HEK293 (cell line): ENCODE measurements around the gene GNS.

Experiments
- CTCF ChIA-PET: fragments of 350-600 bp; formaldehyde crosslinking; extraction: SDS; loops from one replicate; lab custom pipeline; 2021; ENCODE audit warnings: antibody characterized with exemption; lab: Yijun Ruan, JAX
- POLR2A ChIA-PET: fragments of 300-600 bp; formaldehyde crosslinking; extraction: SDS; loops from one replicate; lab custom pipeline; 2020; ENCODE audit warnings: antibody characterized with exemption, inconsistent platforms; lab: Yijun Ruan, JAX
- H3K27ac ChIP-seq: fragments of 200-500 bp; sonication (Bioruptor generic); 2 replicates; pipeline ENCODE4 v1.5.1; 2014; ENCODE audit warnings: low read depth, low read length, control low read depth, inconsistent platforms; ENCODE audit errors: extremely low read depth
- H3K36me3 ChIP-seq, 2 experiments: fragments of 200-500 bp in 1 of 2; sonication (Bioruptor generic) in 1 of 2; 1 replicate in 1 of 2; 2 replicates in 1 of 2; pipeline ENCODE4 v1.5.1; 2014 to 2017; ENCODE audit warnings: inconsistent platforms in 2 of 2, low read length in 2 of 2; ENCODE audit not compliant: control insufficient read depth in 2 of 2, insufficient read depth in 1 of 2
- H3K4me1 ChIP-seq: fragments of 200-500 bp; sonication (Bioruptor generic); 2 replicates; pipeline ENCODE4 v1.5.1; 2014; ENCODE audit warnings: mild to moderate bottlenecking, low read length, inconsistent platforms; ENCODE audit not compliant: control insufficient read depth, insufficient read depth
- H3K4me3 ChIP-seq: 2 replicates; pipeline ENCODE4 v1.5.1; 2011; ENCODE audit warnings: low read depth, mild to moderate bottlenecking, control low read depth, low read length, moderate library complexity
- H3K9me3 ChIP-seq: fragments of 200-500 bp; sonication (Bioruptor generic); 2 replicates; pipeline ENCODE4 v1.5.1; 2014; ENCODE audit warnings: low read depth, low read length, inconsistent platforms; ENCODE audit not compliant: control insufficient read depth, insufficient read depth
- BCL11A ChIP-seq: fragments of 450-650 bp; formaldehyde crosslinking; IDR thresholded peaks from 2 replicates; pipeline ENCODE4 v1.5.1; 2016; ENCODE audit warnings: low read depth, missing biosample characterization, missing genetic modification characterization
- HOXD13 ChIP-seq: sonication (generic); formaldehyde crosslinking; IDR thresholded peaks from 2 replicates; pipeline ENCODE4 v1.8.0; 2022; ENCODE audit warnings: missing genetic modification reagents, borderline replicate concordance
- KLF10 ChIP-seq: fragments of 450-650 bp; IDR thresholded peaks from 2 replicates; pipeline ENCODE4 v1.5.1; 2018; ENCODE audit warnings: missing biosample characterization, mild to moderate bottlenecking, missing genetic modification characterization
- KLF16 ChIP-seq: fragments of 450-650 bp; formaldehyde crosslinking; IDR thresholded peaks from 2 replicates; pipeline ENCODE4 v1.5.1; 2017; ENCODE audit warnings: missing biosample characterization, missing genetic modification characterization
- PRDM10 ChIP-seq: fragments of 450-650 bp; formaldehyde crosslinking; IDR thresholded peaks from 2 replicates; pipeline ENCODE4 v1.5.1; 2016; ENCODE audit warnings: missing biosample characterization, missing genetic modification characterization
- SETDB1 ChIP-seq: IDR thresholded peaks from one replicate; pipeline ENCODE4 v1.6.1; 2017; ENCODE audit warnings: mild to moderate bottlenecking, low read length, moderate library complexity, mixed read lengths; ENCODE audit not compliant: insufficient read length
- SP7 ChIP-seq: fragments of 450-650 bp; formaldehyde crosslinking; IDR thresholded peaks from 2 replicates; pipeline ENCODE4 v1.5.1; 2016; ENCODE audit warnings: missing biosample characterization, missing genetic modification characterization
- ZFP69B ChIP-seq: fragments of 450-650 bp; formaldehyde crosslinking; IDR thresholded peaks from 2 replicates; pipeline ENCODE4 v1.5.1; 2016; ENCODE audit warnings: missing biosample characterization, missing genetic modification characterization
- ZNF155 ChIP-seq: fragments of 450-650 bp; formaldehyde crosslinking; IDR thresholded peaks from 2 replicates; pipeline ENCODE4 v1.5.1; 2016; ENCODE audit warnings: missing biosample characterization, missing genetic modification characterization
- ZNF19 ChIP-seq: fragments of 450-650 bp; formaldehyde crosslinking; IDR thresholded peaks from 2 replicates; pipeline ENCODE4; 2016; ENCODE audit warnings: missing biosample characterization, missing genetic modification characterization, low read depth
- ZNF24 ChIP-seq: fragments of 450-650 bp; formaldehyde crosslinking; IDR thresholded peaks from 2 replicates; pipeline ENCODE4 v1.5.1; 2016; ENCODE audit warnings: missing biosample characterization, missing genetic modification characterization
- ZNF274 ChIP-seq, 2 experiments: fragments of 200-500 bp in 1 of 2; fragments of 450-650 bp in 1 of 2; sonication (Bioruptor generic) in 1 of 2; formaldehyde crosslinking in 1 of 2; IDR thresholded peaks; 2 replicates each; pipeline versions ENCODE4 v1.5.1 to v1.6.1; 2014 to 2016; ENCODE audit warnings: borderline replicate concordance in 1 of 2, inconsistent platforms in 1 of 2, low read length in 1 of 2, missing biosample characterization in 1 of 2, missing genetic modification characterization in 1 of 2
- ZNF324 ChIP-seq: fragments of 450-650 bp; formaldehyde crosslinking; IDR thresholded peaks from 2 replicates; pipeline ENCODE4 v1.5.1; 2016; ENCODE audit warnings: missing biosample characterization, missing genetic modification characterization
- ZNF362 ChIP-seq: fragments of 450-650 bp; formaldehyde crosslinking; IDR thresholded peaks from 2 replicates; pipeline ENCODE4 v1.5.1; 2016; ENCODE audit warnings: missing biosample characterization, missing genetic modification characterization
- ZNF521 ChIP-seq: fragments of 450-650 bp; formaldehyde crosslinking; IDR thresholded peaks from 2 replicates; pipeline ENCODE4 v1.5.1; 2017; ENCODE audit warnings: missing biosample characterization, mild to moderate bottlenecking, missing genetic modification characterization
- ZNF530 ChIP-seq: fragments of 450-650 bp; formaldehyde crosslinking; IDR thresholded peaks from 2 replicates; pipeline ENCODE4 v1.5.1; 2016; ENCODE audit warnings: low read depth, missing biosample characterization, missing genetic modification characterization
- ZNF558 ChIP-seq: fragments of 450-650 bp; formaldehyde crosslinking; IDR thresholded peaks from 2 replicates; pipeline ENCODE4 v1.5.1; 2016; ENCODE audit warnings: missing biosample characterization, missing genetic modification characterization
- ZNF560 ChIP-seq: fragments of 450-650 bp; formaldehyde crosslinking; IDR thresholded peaks from 2 replicates; pipeline ENCODE4 v1.5.1; 2017; ENCODE audit warnings: missing biosample characterization, missing genetic modification characterization, borderline replicate concordance
- ZNF670 ChIP-seq: fragments of 450-650 bp; formaldehyde crosslinking; IDR thresholded peaks from 2 replicates; pipeline ENCODE4 v1.5.1; 2016; ENCODE audit warnings: missing biosample characterization, missing genetic modification characterization, low read depth
- ZNF701 ChIP-seq: fragments of 450-650 bp; formaldehyde crosslinking; IDR thresholded peaks from 2 replicates; pipeline ENCODE4 v1.5.1; 2016; ENCODE audit warnings: missing biosample characterization, missing genetic modification characterization
- ZNF707 ChIP-seq: fragments of 450-650 bp; formaldehyde crosslinking; IDR thresholded peaks from 2 replicates; pipeline ENCODE4 v1.5.1; 2016; ENCODE audit warnings: missing biosample characterization, missing genetic modification characterization
- ZSCAN18 ChIP-seq: fragments of 450-650 bp; formaldehyde crosslinking; IDR thresholded peaks from 2 replicates; pipeline ENCODE4 v1.5.1; 2016; ENCODE audit warnings: missing biosample characterization, missing genetic modification characterization
- ZSCAN5A ChIP-seq: fragments of 450-650 bp; formaldehyde crosslinking; IDR thresholded peaks from 2 replicates; pipeline ENCODE4 v1.5.1; 2016; ENCODE audit warnings: missing biosample characterization, missing genetic modification characterization
- ZXDB ChIP-seq: fragments of 450-650 bp; formaldehyde crosslinking; IDR thresholded peaks from 2 replicates; pipeline ENCODE4 v1.5.1; 2016; ENCODE audit warnings: missing biosample characterization, missing genetic modification characterization
- TF ChIP-seq, protein P1 (sequence below): fragments of 450-650 bp; formaldehyde crosslinking; optimal IDR thresholded peaks from 2 replicates; pipeline ENCODE3; 2016; ENCODE audit warnings: missing biosample characterization, mild to moderate bottlenecking, missing genetic modification characterization
- TF ChIP-seq, protein P2 (sequence below): fragments of 450-650 bp; formaldehyde crosslinking; IDR thresholded peaks from 2 replicates; pipeline ENCODE4 v1.5.1; 2016; ENCODE audit warnings: missing biosample characterization, missing genetic modification characterization, low read depth

GNS gene

GRCh38 chr12:64691227-64691794 is 67.9 kb downstream of the GNS start:
- ChIA-PET CTCF (interaction anchor here (0.7 to 17.9 kb wide), 3 partner anchors 64 to 142 kb away, joined by 3 to 219 read pairs (median 5); no protein-coding TSS in a partner anchor), POLR2A (no interaction called here)
- peaks cover 15% of the 10 kb centered on the region for H3K4me1 ChIP-seq
- H3K4me3 ChIP-seq: no peak overlapping the region
- peak overlapping the region; percentile 64 for H3K27ac ChIP-seq
- peaks cover 0 to 24% of the 10 kb centered on the region in 2 experiments; a peak in 2 of 3 replicates for H3K36me3 ChIP-seq
- H3K9me3 ChIP-seq: no peaks in the 10 kb centered on the region
- peak; percentile 99; the same call in 1 of the 2 replicates for TF ChIP-seq PRDM10 (tag by site-specific recombination)
- TF ChIP-seq SETDB1: no peak
- no peak for TF ChIP-seq HOXD13 (CRISPR knock-in tag)
- no peak for TF ChIP-seq ZSCAN18 (tag by site-specific recombination)
- no peak for TF ChIP-seq ZNF521 (tag by site-specific recombination)
- TF ChIP-seq BCL11A (tag by site-specific recombination): no peak
- TF ChIP-seq KLF10: no peak
- 0 out of 2 replicates have a peak, but pooled peaks have one; percentile 13 for TF ChIP-seq ZNF324 (tag by site-specific recombination)
- TF ChIP-seq ZNF24 (tag by site-specific recombination): 0 out of 2 replicates have a peak, but pooled peaks have one; percentile 2
- TF ChIP-seq SP7: no peak
- TF ChIP-seq ZNF155 (tag by site-specific recombination): no peak
- TF ChIP-seq ZNF19 (tag by site-specific recombination): no peak
- TF ChIP-seq ZNF560 (tag by site-specific recombination): no peak
- TF ChIP-seq ZNF362 (tag by site-specific recombination): no peak
- no peak for TF ChIP-seq ZNF670 (tag by site-specific recombination)
- TF ChIP-seq ZNF701: no peak
- no peak for TF ChIP-seq ZNF707 (tag by site-specific recombination)
- TF ChIP-seq ZFP69B: no peak
- 0 out of 2 replicates have a peak, but pooled peaks have one; percentile 20 for TF ChIP-seq KLF16 (tag by site-specific recombination)
- TF ChIP-seq ZNF558 (tag by site-specific recombination): 0 out of 2 replicates have a peak, but pooled peaks have one; percentile 9
- TF ChIP-seq, protein P1, sequence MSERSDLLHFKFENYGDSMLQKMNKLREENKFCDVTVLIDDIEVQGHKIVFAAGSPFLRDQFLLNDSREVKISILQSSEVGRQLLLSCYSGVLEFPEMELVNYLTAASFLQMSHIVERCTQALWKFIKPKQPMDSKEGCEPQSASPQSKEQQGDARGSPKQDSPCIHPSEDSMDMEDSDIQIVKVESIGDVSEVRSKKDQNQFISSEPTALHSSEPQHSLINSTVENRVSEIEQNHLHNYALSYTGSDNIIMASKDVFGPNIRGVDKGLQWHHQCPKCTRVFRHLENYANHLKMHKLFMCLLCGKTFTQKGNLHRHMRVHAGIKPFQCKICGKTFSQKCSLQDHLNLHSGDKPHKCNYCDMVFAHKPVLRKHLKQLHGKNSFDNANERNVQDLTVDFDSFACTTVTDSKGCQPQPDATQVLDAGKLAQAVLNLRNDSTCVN (tag by site-specific recombination): peak; percentile 4
- TF ChIP-seq, protein P2, sequence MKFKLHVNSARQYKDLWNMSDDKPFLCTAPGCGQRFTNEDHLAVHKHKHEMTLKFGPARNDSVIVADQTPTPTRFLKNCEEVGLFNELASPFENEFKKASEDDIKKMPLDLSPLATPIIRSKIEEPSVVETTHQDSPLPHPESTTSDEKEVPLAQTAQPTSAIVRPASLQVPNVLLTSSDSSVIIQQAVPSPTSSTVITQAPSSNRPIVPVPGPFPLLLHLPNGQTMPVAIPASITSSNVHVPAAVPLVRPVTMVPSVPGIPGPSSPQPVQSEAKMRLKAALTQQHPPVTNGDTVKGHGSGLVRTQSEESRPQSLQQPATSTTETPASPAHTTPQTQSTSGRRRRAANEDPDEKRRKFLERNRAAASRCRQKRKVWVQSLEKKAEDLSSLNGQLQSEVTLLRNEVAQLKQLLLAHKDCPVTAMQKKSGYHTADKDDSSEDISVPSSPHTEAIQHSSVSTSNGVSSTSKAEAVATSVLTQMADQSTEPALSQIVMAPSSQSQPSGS (tag by site-specific recombination): peak; percentile 93
- TF ChIP-seq ZXDB: no peak; the same call in 1 of the 2 replicates
- no peak for TF ChIP-seq ZNF274 (IDR thresholded peaks at IDR 0.05; ENCODE audit: low read length)
- TF ChIP-seq ZNF274 (tag by site-specific recombination; IDR thresholded peaks at IDR 0.05; ENCODE audit: borderline replicate concordance): no peak
- no peak for TF ChIP-seq ZNF530 (tag by site-specific recombination)
- no peak for TF ChIP-seq ZSCAN5A (tag by site-specific recombination)
